NCI-H460 (cell line): ENCODE data around the gene PHLDB2. TPM values are rescaled to one million over a fixed set of nuclear protein-coding genes. Genes with fewer than 3 reads are reported as not detected.

ENCODE experiments used
- DNase-seq: peaks from one replicate; pipeline ENCODE4 v3.0.0-alpha.2; 2016; ENCODE audit warnings: low read depth; ENCODE audit errors: extremely low read depth
- total RNA-seq: library from RNA; depleted of rRNA; stranded (reverse); fragments of >200 nt; shearing (Covaris generic); gene quantifications from 2 replicates; pipeline ENCODE4 v1.2.3, GENCODE V29; 2014; rRNA removed

The PHLDB2 gene
- total RNA-seq, 1 experiment from 2014 or later = 9.1 TPM

DNA sequence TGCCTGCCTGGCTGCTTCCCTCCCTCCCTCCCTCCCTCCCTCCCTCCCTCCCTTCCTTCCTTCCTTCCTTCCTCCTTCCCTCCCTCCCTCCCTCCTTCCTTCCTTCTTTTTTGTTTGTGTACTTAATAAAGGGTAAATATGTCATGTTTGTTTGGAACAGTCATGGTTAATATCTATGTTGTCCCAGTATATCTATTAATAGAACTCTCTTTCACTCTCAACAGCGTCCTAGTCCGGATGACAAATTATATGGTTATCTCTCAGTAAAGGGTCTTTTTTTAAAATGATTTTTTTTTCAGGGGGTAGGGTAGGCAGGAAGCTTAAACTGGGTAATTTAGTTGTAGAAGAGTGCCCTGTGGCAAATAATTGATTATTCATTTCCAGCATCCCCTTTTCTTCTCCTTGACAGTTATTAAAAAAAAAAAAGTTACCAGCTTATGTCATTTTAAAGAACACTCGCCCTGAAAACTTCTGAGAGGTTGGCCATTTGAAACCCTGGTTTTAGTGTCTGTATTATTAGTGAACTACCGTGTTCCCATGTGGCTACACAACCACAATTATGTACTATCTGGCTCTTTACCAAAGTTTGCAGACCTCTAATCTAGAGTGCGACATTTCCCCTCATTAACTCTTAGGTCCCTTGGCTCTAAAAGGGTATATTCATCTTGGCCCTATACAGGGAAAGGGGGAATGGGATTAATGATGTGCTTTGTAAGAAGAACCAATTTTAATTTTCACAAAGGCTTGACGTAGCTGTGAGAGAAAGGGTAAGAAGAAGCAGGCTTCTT lies 153.3 kb downstream of the PHLDB2 start:
- DNase-seq = no peak

DNA sequence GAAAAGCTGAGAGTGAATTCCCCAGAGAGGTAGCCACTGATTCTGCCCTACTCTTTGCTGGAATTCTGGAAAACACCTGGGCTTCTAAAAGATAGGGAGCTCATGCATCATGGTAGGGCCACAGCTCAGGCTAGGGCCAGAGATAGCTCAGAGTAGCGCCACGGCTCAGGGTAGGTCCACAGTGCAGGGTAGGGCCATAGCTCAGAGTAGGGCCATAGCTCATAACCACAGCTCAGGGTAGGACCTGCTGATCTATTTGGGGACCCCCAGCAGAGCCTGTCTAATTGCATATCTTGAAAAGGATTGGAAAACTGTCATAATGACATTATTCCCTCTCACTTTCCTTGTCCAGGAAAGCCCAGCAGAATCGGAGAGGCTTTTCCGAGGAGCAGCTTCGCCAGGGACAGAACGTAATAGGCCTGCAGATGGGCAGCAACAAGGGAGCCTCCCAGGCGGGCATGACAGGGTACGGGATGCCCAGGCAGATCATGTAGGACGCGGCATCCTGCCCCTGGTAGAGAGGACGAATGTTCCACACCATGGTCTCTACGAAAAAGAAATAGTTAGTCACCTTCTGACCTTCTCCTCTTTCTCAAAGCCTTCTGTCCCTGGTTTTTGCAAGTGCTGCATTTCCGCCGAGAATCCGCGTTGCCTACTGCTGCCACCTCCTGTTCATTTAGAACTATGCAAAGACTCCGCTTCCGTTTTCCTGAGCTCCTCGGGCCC lies 154.2 kb downstream of the PHLDB2 start:
- peak; percentile 68 for DNase-seq

DNA sequence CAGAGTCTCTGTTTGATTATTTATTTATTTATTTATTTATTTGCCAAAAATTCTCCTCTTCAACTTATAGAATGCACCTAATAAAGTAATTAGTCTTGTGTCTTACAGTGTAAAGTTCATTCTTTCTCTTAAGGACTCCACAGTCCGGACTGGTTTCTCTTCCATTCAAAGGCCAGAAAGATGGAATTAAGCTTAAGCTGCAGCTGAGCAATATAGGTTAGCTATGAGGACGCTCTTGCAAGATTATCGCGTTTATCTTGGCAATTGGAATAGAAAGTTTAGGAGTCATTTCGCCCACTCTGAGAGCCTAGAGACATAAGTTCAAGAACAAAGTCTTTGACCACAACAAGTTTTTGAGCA lies 154.7 kb downstream of the PHLDB2 start:
- no peak for DNase-seq

DNA sequence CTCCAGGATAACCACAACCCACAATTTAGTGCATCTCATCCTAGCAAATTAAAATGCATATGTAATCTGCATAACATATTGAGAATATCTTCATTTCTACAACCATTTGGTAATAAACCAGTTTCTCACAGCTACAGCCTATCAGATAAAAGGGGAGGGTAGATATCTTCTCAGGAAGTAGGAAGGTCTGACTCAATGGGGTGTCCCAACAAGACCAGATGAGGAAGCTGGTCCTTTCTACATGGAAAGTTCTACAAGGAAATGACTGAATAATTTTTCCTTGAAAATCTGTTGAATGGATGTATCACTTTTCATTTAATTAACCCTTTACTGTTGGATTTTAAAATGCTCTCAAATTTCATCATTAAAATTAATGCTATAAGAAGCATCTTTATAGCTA lies 158.0 kb downstream of the PHLDB2 start:
- DNase-seq = no peak

DNA sequence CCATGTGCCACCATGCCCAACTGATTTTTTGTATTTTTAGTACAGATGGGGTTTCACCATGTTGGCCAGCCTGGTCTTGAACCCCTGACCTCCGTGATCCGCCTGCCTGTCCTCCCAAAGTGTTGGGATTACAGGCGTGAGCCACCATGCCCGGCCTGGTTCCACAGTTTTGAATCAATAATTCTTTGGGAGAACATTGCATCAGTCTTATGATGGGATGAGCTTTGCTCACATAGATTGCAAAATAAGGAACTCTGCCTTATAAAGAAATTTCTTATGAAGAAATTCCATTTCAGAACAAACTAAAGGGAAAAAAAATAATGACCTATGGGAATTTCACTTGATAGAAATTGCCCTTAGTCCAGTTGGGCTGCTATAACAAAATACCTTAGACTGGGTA lies 159.6 kb downstream of the PHLDB2 start:
- no peak for DNase-seq

DNA sequence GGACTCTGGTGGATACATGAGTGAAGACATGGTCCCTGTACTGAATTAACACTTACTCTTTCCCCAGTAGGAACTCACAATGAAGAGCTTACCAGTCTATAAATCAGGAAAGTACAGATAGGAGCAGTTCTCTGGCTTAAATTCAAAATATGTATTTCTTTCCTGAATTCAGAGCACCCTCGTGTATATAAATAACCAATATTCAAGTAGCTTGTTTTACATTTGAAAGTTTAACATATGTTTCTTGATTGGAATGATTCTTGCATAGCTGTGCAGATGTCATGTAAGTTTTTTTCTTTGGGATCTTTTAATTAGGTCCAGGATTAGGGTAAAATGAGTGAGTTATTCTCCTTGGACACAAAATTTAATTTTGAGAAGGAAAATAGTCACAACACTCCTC lies 160.7 kb downstream of the PHLDB2 start:
- no peak for DNase-seq

DNA sequence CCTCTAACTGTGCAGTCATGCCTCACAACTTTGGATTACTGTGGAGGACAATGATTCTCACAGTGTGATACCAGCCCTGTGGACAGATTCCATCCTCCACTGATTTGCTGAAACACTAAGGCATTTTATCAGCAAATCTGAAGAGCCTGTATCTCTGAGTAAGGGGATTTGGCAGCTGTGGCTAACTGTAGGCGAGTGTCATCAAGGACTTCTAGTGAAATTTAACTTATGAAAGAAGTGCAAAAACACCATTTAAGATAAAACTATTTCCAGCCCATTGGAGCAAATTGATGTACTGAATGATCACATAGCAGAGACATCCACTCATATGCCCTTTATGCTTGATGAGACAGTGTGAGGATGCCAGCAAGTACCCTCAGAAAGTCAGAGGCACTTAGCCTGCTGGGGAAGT lies 161.6 kb downstream of the PHLDB2 start:
- no peak for DNase-seq

Other genes with a start within 250 kb of the PHLDB2 start
- gene PLCXD2, start 184.6 kb upstream of the PHLDB2 start, total RNA-seq = 5.5 and 6.0 TPM in 2 replicates
- gene ABHD10, start 119.8 kb downstream of the PHLDB2 start, total RNA-seq = 68.6 and 70.3 TPM in 2 replicates
- not detected in 2 replicates for gene TAGLN3, start 139.7 kb downstream of the PHLDB2 start, total RNA-seq
- gene TMPRSS7, start 175.5 kb downstream of the PHLDB2 start, total RNA-seq = 0.05 TPM in 1 of 2 replicates, not detected in the other
- 2.7 and 2.9 TPM in 2 replicates for gene C3orf52, start 227.1 kb downstream of the PHLDB2 start, total RNA-seq